Uterus (tissue), 2 donors: ENCODE results near the gene WIPI1.

Experiments
- POLR2A ChIP-seq, 2 donors: fragments of 450-650 bp; IDR thresholded peaks; one replicate each; pipeline ENCODE4 v1.6.1; 2016; ENCODE audit warnings: antibody characterized with exemption in 2 of 2, mild to moderate bottlenecking in 1 of 2, moderate library complexity in 1 of 2
- TF ChIP-seq, protein P1 (sequence below), 4 experiments: fragments of 200-600 bp in 2 of 4; fragments of 450-650 bp in 2 of 4; sonication (generic) in 2 of 4; IDR thresholded peaks; one replicate each; pipeline ENCODE4 v1.5.1; 2016 to 2019; ENCODE audit warnings: antibody characterized with exemption in 4 of 4, mild to moderate bottlenecking in 2 of 4, moderate library complexity in 1 of 4

DNA sequence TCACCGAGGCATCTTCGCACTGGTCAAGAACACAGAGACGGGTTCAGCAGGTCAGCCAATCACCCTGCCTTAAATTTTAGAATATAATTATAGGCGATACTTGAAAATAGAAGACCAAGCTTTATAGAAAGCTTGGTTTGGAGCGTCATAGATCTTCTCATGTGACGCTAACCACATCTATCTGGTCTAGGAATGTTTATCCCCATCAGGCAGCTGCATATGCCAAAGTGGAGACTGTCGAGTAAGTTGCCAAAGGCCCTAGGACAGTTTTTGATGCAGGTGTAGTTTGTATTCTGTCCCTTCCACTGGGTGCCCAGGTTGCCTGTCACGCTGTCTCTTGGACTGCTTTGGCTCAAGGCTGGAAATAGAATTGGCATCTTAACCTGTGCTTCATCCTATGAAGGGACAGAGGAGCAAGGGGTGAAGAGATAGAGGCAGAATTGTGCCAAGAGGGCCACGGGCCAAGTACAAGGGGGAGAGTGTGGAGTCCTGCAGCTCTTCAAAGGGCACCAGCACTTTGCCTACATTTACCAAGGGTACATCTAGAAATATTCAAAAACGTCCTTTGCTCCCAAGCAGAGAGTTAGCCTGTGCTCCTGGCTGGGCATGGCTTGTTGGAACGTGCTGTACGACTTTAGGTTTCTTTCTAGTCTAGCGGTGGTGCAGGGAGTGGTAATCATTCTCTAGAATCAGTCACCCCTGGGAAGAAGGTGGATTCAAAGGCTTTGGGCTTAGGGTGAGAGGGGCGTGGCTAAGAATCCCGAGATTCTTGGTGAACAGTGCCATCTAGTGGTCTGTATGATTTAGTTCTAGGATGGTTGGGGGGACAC, 5.3 kb upstream of the WIPI1 start:
- TF ChIP-seq, protein P1, sequence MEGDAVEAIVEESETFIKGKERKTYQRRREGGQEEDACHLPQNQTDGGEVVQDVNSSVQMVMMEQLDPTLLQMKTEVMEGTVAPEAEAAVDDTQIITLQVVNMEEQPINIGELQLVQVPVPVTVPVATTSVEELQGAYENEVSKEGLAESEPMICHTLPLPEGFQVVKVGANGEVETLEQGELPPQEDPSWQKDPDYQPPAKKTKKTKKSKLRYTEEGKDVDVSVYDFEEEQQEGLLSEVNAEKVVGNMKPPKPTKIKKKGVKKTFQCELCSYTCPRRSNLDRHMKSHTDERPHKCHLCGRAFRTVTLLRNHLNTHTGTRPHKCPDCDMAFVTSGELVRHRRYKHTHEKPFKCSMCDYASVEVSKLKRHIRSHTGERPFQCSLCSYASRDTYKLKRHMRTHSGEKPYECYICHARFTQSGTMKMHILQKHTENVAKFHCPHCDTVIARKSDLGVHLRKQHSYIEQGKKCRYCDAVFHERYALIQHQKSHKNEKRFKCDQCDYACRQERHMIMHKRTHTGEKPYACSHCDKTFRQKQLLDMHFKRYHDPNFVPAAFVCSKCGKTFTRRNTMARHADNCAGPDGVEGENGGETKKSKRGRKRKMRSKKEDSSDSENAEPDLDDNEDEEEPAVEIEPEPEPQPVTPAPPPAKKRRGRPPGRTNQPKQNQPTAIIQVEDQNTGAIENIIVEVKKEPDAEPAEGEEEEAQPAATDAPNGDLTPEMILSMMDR (IDR thresholded peaks at IDR 0.05) = peak; percentile 68 to 87 (median 78)
- TF ChIP-seq POLR2A (IDR thresholded peaks at IDR 0.05) = no peak
